HFF-Myc (cell line): ENCODE data around the gene EHD3.

ENCODE experiments used
- DNase-seq: peaks from one replicate; pipeline ENCODE4 v3.0.0-alpha.2; 2011; ENCODE audit warnings: low read depth; ENCODE audit errors: extremely low read depth
- H3K4me3 ChIP-seq: replicated peaks from 2 replicates; pipeline ENCODE4 v1.5.1; 2011; ENCODE audit warnings: low read depth, mild to moderate bottlenecking, control low read depth, low read length
- CTCF ChIP-seq: IDR thresholded peaks from 2 replicates; pipeline ENCODE4 v1.5.1; 2012; ENCODE audit warnings: mild to moderate bottlenecking, low read depth, low read length, control low read depth; ENCODE audit errors: missing control alignments

The EHD3 gene

GRCh38 chr2:31207790-31208189 is 26.2 kb upstream of the EHD3 start:
- H3K4me3 ChIP-seq = no peak overlapping the region
- no peak for TF ChIP-seq CTCF
- DNase-seq = no peak

GRCh38 chr2:31208240-31208639 is 25.7 kb upstream of the EHD3 start:
- no peak overlapping the region for H3K4me3 ChIP-seq
- no peak for DNase-seq
- no peak for TF ChIP-seq CTCF

GRCh38 chr2:31212659-31213600 is 21.0 kb upstream of the EHD3 start:
- no peak for DNase-seq

GRCh38 chr2:31213601-31214443 is 20.1 kb upstream of the EHD3 start:
- no peak for DNase-seq
- no peak overlapping the region for H3K4me3 ChIP-seq

More at GRCh38 chr2:31212659-31213600, 21.0 kb upstream of the EHD3 start:
- no peak overlapping the region for H3K4me3 ChIP-seq
- TF ChIP-seq CTCF = no peak

GRCh38 chr2:31214444-31214915 is 19.5 kb upstream of the EHD3 start:
- TF ChIP-seq CTCF = no peak
- no peak overlapping the region for H3K4me3 ChIP-seq
- DNase-seq = no peak

More at GRCh38 chr2:31213601-31214443, 20.1 kb upstream of the EHD3 start:
- no peak for TF ChIP-seq CTCF

- H3K4me3 ChIP-seq = no peak overlapping the region
- no peak for DNase-seq
- TF ChIP-seq CTCF = no peak
Measured at GRCh38 chr2:31216734-31217133, 17.2 kb upstream of the EHD3 start.
